Left colon (tissue), 2 donors: ENCODE data around the gene LHFPL5. TPM values are rescaled to one million over a fixed set of nuclear protein-coding genes. Genes with fewer than 3 reads are reported as not detected.
A peak's percentile ranks its signal among the peaks of the same experiment; 100 is the strongest.

Source experiments
- ATAC-seq: fragments of 200-7000 bp; cut with Tn5 transposase; one replicate; pipeline ENCODE4 v1.9.1; 2020; ENCODE audit warnings: mild to moderate bottlenecking, moderate library complexity
- DNase-seq, 2 donors: peaks; one replicate each; pipeline ENCODE4 v3.0.0-alpha.2; 2020
- intact Hi-C, 2 donors: fragments of 100-400 bp; cut with DNase I in 1 of 2; cut with micrococcal nuclease in 1 of 2; formaldehyde crosslinking; loops; one replicate each; pipeline versions ENCODE4 v1.11.2 to v1.14.0; 2022; cut with DNase I, micrococcal nuclease
- total RNA-seq, 2 donors: library from RNA; stranded (reverse); fragmentation: NEBNext Ultra II Directional; extraction: Animal tissue kit (Norgen Biotek cat#: 25700); gene quantifications; one replicate each; pipeline ENCODE4 v1.2.1, GENCODE V29; 2021
- donor health status: DM: no; HTN: no; CAD: no.
- donor health status: DM: yes; HTN: yes; CAD: no.

The LHFPL5 gene
- total RNA-seq, 2 donors from 2014 or later: not detected

GRCh38 chr6:35831257-35832007 lies 26.3 kb downstream of the LHFPL5 start:
- ATAC-seq (peak; percentile 73), DNase-seq (no peak)
- intact Hi-C loops: no loop called here

DNA sequence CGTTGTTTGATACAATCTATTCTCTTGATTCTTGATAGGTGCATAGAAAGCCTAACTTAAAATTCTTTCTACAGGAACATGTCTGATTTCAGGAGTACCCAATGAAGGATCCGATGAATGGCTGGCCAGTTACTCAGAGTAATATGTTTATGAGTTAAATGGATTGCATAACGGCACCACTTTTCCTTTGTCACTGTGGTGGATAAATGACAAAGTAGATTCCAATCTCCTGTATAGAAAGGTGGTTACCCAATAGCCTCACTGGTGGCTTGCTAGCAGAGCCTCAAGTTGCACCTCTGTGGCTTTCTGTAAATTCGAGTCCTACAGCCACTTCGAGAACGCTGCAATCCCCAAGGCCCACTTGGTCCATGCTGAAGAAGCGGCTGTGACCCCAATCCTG lies 28.4 kb downstream of the LHFPL5 start:
- intact Hi-C loops: no loop called here
- DNase-seq (no peak), ATAC-seq (no peak)

DNA sequence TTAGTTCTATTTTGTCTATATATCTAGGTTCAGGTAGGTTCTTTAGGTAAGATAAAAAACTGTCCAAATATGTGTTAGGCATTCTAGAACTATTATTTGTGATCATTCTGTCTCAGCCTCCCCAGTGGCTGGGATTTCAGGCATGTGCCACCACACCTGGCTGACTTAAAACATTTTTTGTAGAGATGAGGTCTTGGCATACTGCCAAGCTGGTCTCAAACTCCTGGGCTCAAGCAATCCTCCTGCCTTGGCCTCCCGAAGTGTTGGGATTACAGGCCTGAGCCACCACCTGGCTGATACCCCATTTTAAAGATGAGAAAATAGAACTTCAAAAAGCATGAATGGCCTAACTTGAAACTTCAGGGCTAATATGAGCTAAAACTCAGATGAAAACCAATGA lies 33.9 kb downstream of the LHFPL5 start:
- intact Hi-C loops: no loop called here
- DNase-seq: no peak
- no peak for ATAC-seq

GRCh38 chr6:35842381-35842780 lies 37.2 kb downstream of the LHFPL5 start:
- intact Hi-C loops: no loop called here
- no peak for ATAC-seq
- no peak for DNase-seq

DNA sequence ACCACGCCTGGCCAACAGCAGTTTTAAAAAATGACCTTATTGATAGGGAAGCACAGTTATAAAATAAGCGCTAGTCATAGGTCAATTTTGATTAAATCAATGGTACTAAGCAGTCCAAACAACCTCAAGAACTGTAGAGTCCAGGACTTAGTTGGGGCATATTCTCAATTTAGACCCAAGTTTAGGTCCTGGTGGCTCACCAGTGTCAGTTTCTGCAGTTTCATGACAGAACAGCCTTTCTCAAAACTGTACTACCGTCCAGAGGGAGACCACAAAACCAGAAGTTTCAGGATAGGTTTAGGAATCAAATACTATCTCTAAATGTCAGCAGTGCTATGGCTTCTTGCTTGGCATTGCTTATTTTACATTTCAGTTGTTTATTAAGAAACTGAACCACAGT lies 39.1 kb downstream of the LHFPL5 start:
- intact Hi-C loops: no loop called here
- ATAC-seq: no peak
- DNase-seq: no peak

GRCh38 chr6:35850208-35850607 lies 45.1 kb downstream of the LHFPL5 start:
- ATAC-seq (no peak), DNase-seq (no peak)
- intact Hi-C loops: no loop called here

DNA sequence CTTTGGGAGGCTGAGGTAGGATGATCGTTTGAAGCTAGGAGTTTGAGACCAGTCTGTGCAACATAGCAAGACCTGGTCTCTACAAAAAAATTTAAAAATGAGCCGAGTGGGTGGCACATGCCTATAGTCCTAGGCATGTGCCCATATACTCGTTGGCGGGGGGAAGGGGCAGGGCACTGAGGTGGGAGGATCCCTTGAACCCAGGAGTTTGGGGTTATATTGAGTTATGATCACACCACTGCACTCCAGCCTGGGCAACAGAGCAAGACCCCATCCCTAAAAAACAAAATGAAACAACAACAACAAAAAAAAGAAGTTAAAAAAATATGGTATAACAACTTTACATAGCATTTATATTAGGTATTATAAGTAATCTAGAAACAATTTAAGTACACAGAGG lies 47.8 kb downstream of the LHFPL5 start:
- intact Hi-C loops: no loop called here
- DNase-seq (no peak), ATAC-seq (no peak)

GRCh38 chr6:35856250-35856649 lies 51.1 kb downstream of the LHFPL5 start:
- no peak for DNase-seq
- intact Hi-C loops: no loop called here
- ATAC-seq: no peak

- ATAC-seq: no peak
- intact Hi-C loops: no loop called here
- DNase-seq: no peak
Measured at GRCh38 chr6:35857853-35858252, 52.7 kb downstream of the LHFPL5 start.

DNA sequence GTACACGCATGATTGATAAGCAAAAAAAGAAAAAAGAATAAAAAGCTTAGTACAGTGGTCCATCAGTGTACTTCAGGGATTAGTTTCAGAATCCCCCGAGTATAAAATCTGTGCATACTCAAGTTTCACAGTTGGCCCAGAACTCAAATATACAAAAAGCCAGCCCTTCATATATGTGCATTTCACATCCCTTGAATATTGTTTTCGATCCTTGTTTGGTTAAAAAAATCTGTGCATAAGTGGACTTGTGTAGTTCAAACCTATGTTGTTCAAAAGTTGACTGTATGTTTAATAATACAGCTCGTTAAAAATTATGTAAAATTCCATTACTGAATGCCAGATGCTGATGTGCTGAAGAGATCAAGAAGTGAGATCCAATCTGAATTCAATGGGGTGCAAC lies 54.2 kb downstream of the LHFPL5 start:
- intact Hi-C loops: no loop called here
- ATAC-seq: no peak
- no peak for DNase-seq

Other genes with a start within 250 kb of the LHFPL5 start
- 100 to 1,000 TPM in 1 of 2 donors, 10 to 100 TPM in 1; 40.3 to 252 TPM for gene FKBP5, start 116.4 kb upstream of the LHFPL5 start, total RNA-seq
- under 1 TPM in 1 of 2 donors, not detected in 1; 0.46 TPM for gene ARMC12, start 68.3 kb upstream of the LHFPL5 start, total RNA-seq
- gene CLPSL2, start 28.8 kb upstream of the LHFPL5 start, total RNA-seq: not detected
- not detected for gene CLPSL1, start 24.3 kb upstream of the LHFPL5 start, total RNA-seq
- gene CLPS, start 8.0 kb upstream of the LHFPL5 start, total RNA-seq: 1 to 10 TPM in 1 of 2 donors, not detected in 1; 1.3 TPM
- 10 to 100 TPM; 81.3 to 95.1 TPM for gene SRPK1, start 115.7 kb downstream of the LHFPL5 start, total RNA-seq
- under 1 TPM; 0.18 to 0.50 TPM for gene SLC26A8, start 219.3 kb downstream of the LHFPL5 start, total RNA-seq
- 10 to 100 TPM; 60.0 to 69.8 TPM for gene MAPK14, start 222.5 kb downstream of the LHFPL5 start, total RNA-seq